ENCODE data around the gene DPH2.

The DPH2 gene

GRCh38 chr1:43975249-43975961, 5.6 kb downstream of the DPH2 start:
- no peaks in the 10 kb centered on the region for H3K27me3 ChIP-seq (ENCODE audit: control insufficient read depth in 1 of 2, insufficient read depth in 2 of 2, low read length in 2 of 2)
- H3K4me3 ChIP-seq (ENCODE audit: low read depth in 1 of 2, low read length in 2 of 2): peak overlapping the region; percentile 82 to 93
- no peaks in the 10 kb centered on the region for H3K9me3 ChIP-seq (ENCODE audit: control insufficient read depth in 1 of 2, low read length in 2 of 2)
- peak overlapping the region; percentile 87 to 99 for H3K9ac ChIP-seq (ENCODE audit: low read depth in 1 of 2, low read length in 2 of 2)
- H3K36me3 ChIP-seq (ENCODE audit: control insufficient read depth in 1 of 2, insufficient read depth in 2 of 2, low read length in 2 of 2): peaks cover 19 to 29% of the 10 kb centered on the region in 2 donors
- H3K4me1 ChIP-seq (ENCODE audit: control insufficient read depth in 1 of 2, insufficient read depth in 2 of 2, low read length in 2 of 2): peaks cover 53 to 62% of the 10 kb centered on the region in 2 donors
- H3K27ac ChIP-seq (ENCODE audit: low read depth, low read length): peak overlapping the region; percentile 89

DNA sequence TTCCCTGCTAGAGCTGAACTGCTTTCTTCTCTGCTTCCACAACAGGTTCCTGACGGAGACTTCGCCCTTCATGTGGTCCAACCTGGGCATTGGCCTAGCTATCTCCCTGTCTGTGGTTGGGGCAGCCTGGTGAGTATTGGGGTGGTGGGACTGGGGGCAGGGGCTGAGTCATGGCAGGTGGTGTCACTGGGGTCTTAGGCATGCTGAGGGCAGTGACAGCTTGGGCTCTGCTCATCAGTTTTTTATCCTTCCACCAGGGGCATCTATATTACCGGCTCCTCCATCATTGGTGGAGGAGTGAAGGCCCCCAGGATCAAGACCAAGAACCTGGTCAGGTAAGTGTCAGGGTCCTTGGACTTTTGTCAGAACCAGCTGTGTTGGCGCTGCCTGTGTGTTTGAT, 6.2 kb downstream of the DPH2 start:
- Histone ChIP-seq H3K4me1 (ENCODE audit: control insufficient read depth in 1 of 2, insufficient read depth in 2 of 2, low read length in 2 of 2) (peaks cover 53 to 62% of the 10 kb centered on the region in 2 donors), H3K4me3 (ENCODE audit: low read depth in 1 of 2, low read length in 2 of 2) (peak overlapping the region; percentile 82 to 93), H3K9ac (ENCODE audit: low read depth in 1 of 2, low read length in 2 of 2) (peak overlapping the region; percentile 87 to 99), H3K27ac (ENCODE audit: low read depth, low read length) (no peak overlapping the region), H3K27me3 (ENCODE audit: control insufficient read depth in 1 of 2, insufficient read depth in 2 of 2, low read length in 2 of 2) (no peaks in the 10 kb centered on the region), H3K36me3 (ENCODE audit: control insufficient read depth in 1 of 2, insufficient read depth in 2 of 2, low read length in 2 of 2) (peaks cover 19 to 29% of the 10 kb centered on the region in 2 donors), H3K9me3 (ENCODE audit: control insufficient read depth in 1 of 2, low read length in 2 of 2) (no peaks in the 10 kb centered on the region)

GRCh38 chr1:43976890-43977289, 7.1 kb downstream of the DPH2 start:
- Histone ChIP-seq H3K27me3 (ENCODE audit: control insufficient read depth in 1 of 2, insufficient read depth in 2 of 2, low read length in 2 of 2) (no peaks in the 10 kb centered on the region), H3K36me3 (ENCODE audit: control insufficient read depth in 1 of 2, insufficient read depth in 2 of 2, low read length in 2 of 2) (peaks cover 17 to 29% of the 10 kb centered on the region in 2 donors), H3K9me3 (ENCODE audit: control insufficient read depth in 1 of 2, low read length in 2 of 2) (no peaks in the 10 kb centered on the region), H3K9ac (ENCODE audit: low read depth in 1 of 2, low read length in 2 of 2) (no peak overlapping the region), H3K4me1 (ENCODE audit: control insufficient read depth in 1 of 2, insufficient read depth in 2 of 2, low read length in 2 of 2) (peaks cover 53 to 60% of the 10 kb centered on the region in 2 donors), H3K27ac (ENCODE audit: low read depth, low read length) (no peak overlapping the region), H3K4me3 (ENCODE audit: low read depth in 1 of 2, low read length in 2 of 2) (peak overlapping the region in 1 of 2 donors; percentile 93)

- peaks cover 15 to 23% of the 10 kb centered on the region in 2 donors for H3K36me3 ChIP-seq (ENCODE audit: control insufficient read depth in 1 of 2, insufficient read depth in 2 of 2, low read length in 2 of 2)
- no peak overlapping the region for H3K27ac ChIP-seq (ENCODE audit: low read depth, low read length)
- peak overlapping the region in 1 of 2 donors; percentile 4 for H3K4me3 ChIP-seq (ENCODE audit: low read depth in 1 of 2, low read length in 2 of 2)
- no peaks in the 10 kb centered on the region for H3K9me3 ChIP-seq (ENCODE audit: control insufficient read depth in 1 of 2, low read length in 2 of 2)
- H3K4me1 ChIP-seq (ENCODE audit: control insufficient read depth in 1 of 2, insufficient read depth in 2 of 2, low read length in 2 of 2): peaks cover 53 to 60% of the 10 kb centered on the region in 2 donors
- peak overlapping the region in 1 of 2 donors; percentile 9 for H3K9ac ChIP-seq (ENCODE audit: low read depth in 1 of 2, low read length in 2 of 2)
- no peaks in the 10 kb centered on the region for H3K27me3 ChIP-seq (ENCODE audit: control insufficient read depth in 1 of 2, insufficient read depth in 2 of 2, low read length in 2 of 2)
Observed at GRCh38 chr1:43977376-43978263, 7.8 kb downstream of the DPH2 start.

- H3K4me3 ChIP-seq (ENCODE audit: low read depth in 1 of 2, low read length in 2 of 2): peak overlapping the region in 1 of 2 donors; percentile 64
- H3K9ac ChIP-seq (ENCODE audit: low read depth in 1 of 2, low read length in 2 of 2): peak overlapping the region; percentile 44 to 65
- H3K27me3 ChIP-seq (ENCODE audit: control insufficient read depth in 1 of 2, insufficient read depth in 2 of 2, low read length in 2 of 2): no peaks in the 10 kb centered on the region
- peaks cover 15 to 21% of the 10 kb centered on the region in 2 donors for H3K36me3 ChIP-seq (ENCODE audit: control insufficient read depth in 1 of 2, insufficient read depth in 2 of 2, low read length in 2 of 2)
- no peaks in the 10 kb centered on the region for H3K9me3 ChIP-seq (ENCODE audit: control insufficient read depth in 1 of 2, low read length in 2 of 2)
- peaks cover 53 to 60% of the 10 kb centered on the region in 2 donors for H3K4me1 ChIP-seq (ENCODE audit: control insufficient read depth in 1 of 2, insufficient read depth in 2 of 2, low read length in 2 of 2)
- no peak overlapping the region for H3K27ac ChIP-seq (ENCODE audit: low read depth, low read length)
Observed at GRCh38 chr1:43978264-43978550, 8.4 kb downstream of the DPH2 start.

DNA sequence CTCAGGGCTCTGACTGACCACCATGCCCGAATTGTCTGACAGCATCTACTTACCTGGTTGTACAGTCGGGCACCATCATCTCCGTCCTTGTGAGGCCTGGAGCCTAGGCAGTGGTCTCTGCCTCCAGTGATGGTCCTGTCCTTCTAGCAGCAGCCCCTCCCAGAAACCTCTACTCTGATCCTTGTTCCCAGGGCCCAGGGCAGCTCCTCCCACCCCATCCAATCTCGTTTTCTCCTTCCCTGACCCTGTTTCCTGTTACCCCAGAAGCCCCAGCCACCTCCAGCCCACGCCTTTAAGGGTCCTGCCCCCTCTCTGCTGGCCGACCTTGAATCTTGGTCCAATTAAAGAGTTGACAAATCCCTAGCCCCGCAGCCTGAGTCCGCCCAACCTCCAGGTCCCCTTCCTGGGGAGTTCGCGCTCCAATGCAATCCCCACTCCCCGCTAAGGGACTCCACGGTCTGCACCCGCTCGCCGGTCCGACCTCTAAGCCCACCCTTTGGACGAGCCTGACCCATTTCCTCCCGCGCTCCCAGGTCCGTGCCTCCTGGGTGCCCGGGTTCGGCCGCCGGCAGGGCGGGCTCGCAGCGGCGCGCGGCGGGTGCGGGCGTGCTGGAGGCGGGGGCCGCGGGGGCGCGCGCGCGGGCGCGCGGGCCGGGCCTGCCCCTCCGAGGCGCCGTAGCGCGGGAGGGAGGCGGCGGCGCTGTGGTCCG, 8.9 kb downstream of the DPH2 start, which contains the start of gene B4GALT2:
TSS of gene B4GALT2 (plus strand) at position 660 of the 710 bp plus-strand sequence. CDS start 1,951 bp downstream, outside the sequence.
- Histone ChIP-seq H3K27ac (ENCODE audit: low read depth, low read length) (peak within 1 kb of the TSS; percentile 21), H3K27me3 (ENCODE audit: control insufficient read depth in 1 of 2, insufficient read depth in 2 of 2, low read length in 2 of 2) (no peaks in the 10 kb centered on the region), H3K9me3 (ENCODE audit: control insufficient read depth in 1 of 2, low read length in 2 of 2) (no peaks in the 10 kb centered on the region), H3K9ac (ENCODE audit: low read depth in 1 of 2, low read length in 2 of 2) (peak within 1 kb of the TSS; percentile 44 to 65), H3K36me3 (ENCODE audit: control insufficient read depth in 1 of 2, insufficient read depth in 2 of 2, low read length in 2 of 2) (peaks cover 15 to 23% of the 10 kb centered on the region in 2 donors), H3K4me1 (ENCODE audit: control insufficient read depth in 1 of 2, insufficient read depth in 2 of 2, low read length in 2 of 2) (peaks cover 52 to 59% of the 10 kb centered on the region in 2 donors), H3K4me3 (ENCODE audit: low read depth in 1 of 2, low read length in 2 of 2) (peak within 1 kb of the TSS; percentile 68 to 77)

DNA sequence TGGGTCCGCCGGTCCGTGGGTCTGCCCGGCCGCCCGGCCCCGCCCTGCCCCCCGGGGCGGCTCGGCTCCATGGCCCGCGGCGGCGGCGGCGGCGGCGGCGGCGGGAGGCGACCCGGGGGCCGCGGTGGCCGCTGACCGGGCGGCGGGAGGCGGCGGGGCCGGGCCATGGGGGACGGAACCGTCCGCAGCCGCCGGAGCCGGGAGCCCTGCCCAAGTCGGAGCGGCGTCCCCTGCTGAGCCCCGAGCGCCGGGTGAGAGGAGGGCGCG, 9.4 kb downstream of the DPH2 start:
- Histone ChIP-seq H3K4me1 (ENCODE audit: control insufficient read depth in 1 of 2, insufficient read depth in 2 of 2, low read length in 2 of 2) (peaks cover 47 to 54% of the 10 kb centered on the region in 2 donors), H3K4me3 (ENCODE audit: low read depth in 1 of 2, low read length in 2 of 2) (peak overlapping the region in 1 of 2 donors; percentile 68), H3K36me3 (ENCODE audit: control insufficient read depth in 1 of 2, insufficient read depth in 2 of 2, low read length in 2 of 2) (peaks cover 15 to 24% of the 10 kb centered on the region in 2 donors), H3K27ac (ENCODE audit: low read depth, low read length) (no peak overlapping the region), H3K27me3 (ENCODE audit: control insufficient read depth in 1 of 2, insufficient read depth in 2 of 2, low read length in 2 of 2) (no peaks in the 10 kb centered on the region), H3K9me3 (ENCODE audit: control insufficient read depth in 1 of 2, low read length in 2 of 2) (no peaks in the 10 kb centered on the region), H3K9ac (ENCODE audit: low read depth in 1 of 2, low read length in 2 of 2) (no peak overlapping the region)

DNA sequence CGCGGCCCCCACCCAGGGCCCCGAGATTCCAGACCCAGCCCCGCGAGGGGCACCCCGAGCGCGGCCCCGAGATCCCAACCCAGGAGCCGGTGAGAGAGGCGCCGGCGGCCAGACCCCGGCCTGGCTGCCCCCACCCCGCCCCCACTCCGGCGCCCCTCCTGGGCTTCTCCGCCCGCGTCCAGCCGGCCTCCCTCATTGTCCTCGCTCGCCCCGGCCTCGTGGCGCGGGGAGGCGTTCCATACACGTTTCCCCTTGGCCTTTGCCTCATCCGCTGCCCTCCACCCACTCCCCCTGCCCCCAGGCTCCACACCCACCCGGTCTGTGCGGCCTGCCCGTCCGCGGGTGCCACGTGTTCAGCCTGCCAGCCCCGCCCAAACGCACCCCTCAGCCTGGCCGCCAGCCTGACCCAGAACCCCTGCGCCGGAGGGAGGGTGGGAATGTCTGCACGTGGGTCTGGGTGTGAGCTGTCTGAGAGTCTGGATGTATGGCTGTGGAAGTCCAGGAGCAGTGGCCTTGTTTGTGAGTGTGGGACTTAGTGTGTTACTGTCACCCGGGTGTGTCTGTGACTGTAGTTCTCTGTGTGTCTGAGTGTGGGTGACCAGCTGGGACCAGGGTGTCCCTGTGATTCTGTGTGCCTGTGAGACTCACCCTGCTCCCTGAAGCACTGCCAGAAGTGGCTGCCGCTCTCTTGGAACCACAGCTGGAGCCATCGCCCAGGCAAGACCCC, 9.9 kb downstream of the DPH2 start:
- peak overlapping the region; percentile 62 to 68 for H3K4me3 ChIP-seq (ENCODE audit: low read depth in 1 of 2, low read length in 2 of 2)
- H3K4me1 ChIP-seq (ENCODE audit: control insufficient read depth in 1 of 2, insufficient read depth in 2 of 2, low read length in 2 of 2): peaks cover 45 to 52% of the 10 kb centered on the region in 2 donors
- H3K9ac ChIP-seq (ENCODE audit: low read depth in 1 of 2, low read length in 2 of 2): peak overlapping the region; percentile 38 to 64
- no peaks in the 10 kb centered on the region for H3K27me3 ChIP-seq (ENCODE audit: control insufficient read depth in 1 of 2, insufficient read depth in 2 of 2, low read length in 2 of 2)
- no peaks in the 10 kb centered on the region for H3K9me3 ChIP-seq (ENCODE audit: control insufficient read depth in 1 of 2, low read length in 2 of 2)
- H3K27ac ChIP-seq (ENCODE audit: low read depth, low read length): peak overlapping the region; percentile 21
- peaks cover 15 to 27% of the 10 kb centered on the region in 2 donors for H3K36me3 ChIP-seq (ENCODE audit: control insufficient read depth in 1 of 2, insufficient read depth in 2 of 2, low read length in 2 of 2)

DNA sequence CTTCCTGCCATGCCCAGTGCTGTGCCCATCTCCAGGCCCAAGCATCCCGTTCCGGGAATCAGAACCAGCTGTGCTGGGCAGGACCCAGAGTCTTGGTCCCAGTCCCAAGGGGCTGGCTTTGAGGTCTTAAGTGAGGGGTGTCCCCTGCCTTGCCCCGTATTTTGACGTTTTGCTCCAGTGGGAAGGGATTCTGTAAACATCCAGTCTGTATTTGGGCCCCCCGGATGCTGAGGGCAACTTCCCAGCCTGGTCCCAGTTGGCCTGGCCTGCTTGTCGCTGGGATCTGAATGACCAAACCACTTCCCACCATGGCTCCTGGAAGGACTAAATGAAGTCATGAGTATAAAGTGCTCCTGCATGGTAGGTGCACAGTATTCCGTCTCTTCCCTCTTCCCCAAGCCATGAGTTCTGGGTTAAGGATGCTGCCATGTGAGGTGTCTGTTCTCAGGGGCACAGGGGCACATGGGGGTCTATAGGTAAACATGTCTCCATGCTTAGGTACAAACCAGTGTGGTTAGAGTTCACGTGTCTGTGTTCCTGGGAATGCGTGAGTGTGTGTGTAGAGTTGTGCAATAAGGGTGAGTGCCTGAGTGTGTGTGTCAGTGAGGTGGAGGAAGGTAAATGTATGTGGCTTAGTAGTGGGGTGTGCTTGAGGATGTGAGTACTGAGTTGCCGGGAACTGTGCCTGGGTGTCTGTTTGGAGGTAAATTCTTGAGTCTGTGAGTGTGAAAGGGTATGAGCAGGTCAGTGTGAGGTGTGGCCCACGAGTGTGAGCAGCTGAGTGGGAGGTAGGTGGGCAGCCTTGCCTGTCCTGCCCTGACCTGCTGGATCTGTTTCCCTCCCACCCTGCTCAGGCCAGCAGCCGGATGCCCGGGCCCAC, 10.7 kb downstream of the DPH2 start:
- peaks cover 15 to 29% of the 10 kb centered on the region in 2 donors for H3K36me3 ChIP-seq (ENCODE audit: control insufficient read depth in 1 of 2, insufficient read depth in 2 of 2, low read length in 2 of 2)
- no peaks in the 10 kb centered on the region for H3K27me3 ChIP-seq (ENCODE audit: control insufficient read depth in 1 of 2, insufficient read depth in 2 of 2, low read length in 2 of 2)
- peak overlapping the region; percentile 38 to 64 for H3K9ac ChIP-seq (ENCODE audit: low read depth in 1 of 2, low read length in 2 of 2)
- H3K4me3 ChIP-seq (ENCODE audit: low read depth in 1 of 2, low read length in 2 of 2): peak overlapping the region; percentile 62 to 68
- H3K4me1 ChIP-seq (ENCODE audit: control insufficient read depth in 1 of 2, insufficient read depth in 2 of 2, low read length in 2 of 2): peaks cover 45 to 50% of the 10 kb centered on the region in 2 donors
- H3K27ac ChIP-seq (ENCODE audit: low read depth, low read length): peak overlapping the region; percentile 21
- no peaks in the 10 kb centered on the region for H3K9me3 ChIP-seq (ENCODE audit: control insufficient read depth in 1 of 2, low read length in 2 of 2)

All from duodenal mucosa (tissue), 2 donors.